ENCODE data around the gene ANXA8.
A peak's percentile ranks its signal among the peaks of the same experiment; 100 is the strongest.

ANXA8 gene

GRCh38 chr10:47447705-47448104, 36.2 kb downstream of the ANXA8 start:
- no peak for DNase-seq

- no peak for DNase-seq
These were observed 36.7 kb downstream of the ANXA8 start for GRCh38 chr10:47447209-47447608.

GRCh38 chr10:47445720-47446119, 38.2 kb downstream of the ANXA8 start:
- no peak for DNase-seq

GRCh38 chr10:47444047-47444446, 39.9 kb downstream of the ANXA8 start:
- no peak for DNase-seq

GRCh38 chr10:47443145-47443544, 40.8 kb downstream of the ANXA8 start:
- DNase-seq = no peak

- no peak for DNase-seq
These were observed 41.6 kb downstream of the ANXA8 start for GRCh38 chr10:47442351-47442750.

- no peak for DNase-seq
These were observed 42.0 kb downstream of the ANXA8 start for GRCh38 chr10:47441938-47442337.

- no peak for DNase-seq
These were observed 43.7 kb downstream of the ANXA8 start for GRCh38 chr10:47440207-47440606.

GRCh38 chr10:47438857-47439474, 44.9 kb downstream of the ANXA8 start:
- peak in 1 of 56 donors; percentile 5 for DNase-seq

- no peak for DNase-seq
These were observed 48.8 kb downstream of the ANXA8 start for GRCh38 chr10:47435081-47435480.

- no peak for DNase-seq
These were observed 58.0 kb downstream of the ANXA8 start for GRCh38 chr10:47425813-47426419.

- DNase-seq = no peak
These were observed 59.7 kb downstream of the ANXA8 start for GRCh38 chr10:47424231-47424630.

GRCh38 chr10:47423476-47423875, 60.4 kb downstream of the ANXA8 start:
- no peak for DNase-seq

GRCh38 chr10:47421057-47421952, 62.6 kb downstream of the ANXA8 start:
- no peak for DNase-seq

- no peak for DNase-seq
These were observed 63.4 kb downstream of the ANXA8 start for GRCh38 chr10:47420305-47421056.

- DNase-seq = no peak
These were observed 64.5 kb downstream of the ANXA8 start for GRCh38 chr10:47419421-47419820.

- no peak for DNase-seq
These were observed 64.9 kb downstream of the ANXA8 start for GRCh38 chr10:47418966-47419365.

GRCh38 chr10:47418321-47418720, 65.6 kb downstream of the ANXA8 start:
- no peak for DNase-seq

Data from amygdala (tissue), 56 donors.